GF-D8 (cell line): ENCODE measurements around the gene TOMM40.

Experiments
- DNase-seq: peaks from one replicate; lab custom pipeline; 2025; lab: John Stamatoyannopoulos, UW

The TOMM40 gene

GRCh38 chr19:44927746-44928145 is 36.7 kb downstream of the TOMM40 start:
- DNase-seq: no peak

GRCh38 chr19:44930088-44930487 is 39.0 kb downstream of the TOMM40 start:
- DNase-seq: no peak

GRCh38 chr19:44931541-44931940 is 40.5 kb downstream of the TOMM40 start:
- DNase-seq: no peak

- no peak for DNase-seq
Measured at GRCh38 chr19:44939668-44940067, 48.6 kb downstream of the TOMM40 start.

- DNase-seq: no peak
Measured at GRCh38 chr19:44942067-44942571, 51.1 kb downstream of the TOMM40 start, which contains the start of gene APOC4. Gene APOC4, plus strand, starts transcription at chr19:44942237. Its CDS starts 41 bp downstream, at chr19:44942278.

GRCh38 chr19:44943801-44944249 is 52.8 kb downstream of the TOMM40 start:
- no peak for DNase-seq

- DNase-seq: no peak
Measured at GRCh38 chr19:44947041-44947581, 56.1 kb downstream of the TOMM40 start.

GRCh38 chr19:44948237-44948636 is 57.2 kb downstream of the TOMM40 start:
- no peak for DNase-seq

- no peak for DNase-seq
Measured at GRCh38 chr19:44948763-44949374, 57.8 kb downstream of the TOMM40 start.

GRCh38 chr19:44949550-44949949 is 58.5 kb downstream of the TOMM40 start:
- no peak for DNase-seq

- DNase-seq: no peak
Measured at GRCh38 chr19:44951179-44952159, 60.4 kb downstream of the TOMM40 start.
